BLaER1 (cell line): ENCODE measurements around the gene BAG5.
A peak's percentile ranks its signal among the peaks of the same experiment; 100 is the strongest.

Source experiments
- H3K27ac ChIP-seq: shearing (Covaris generic); formaldehyde crosslinking; 2 replicates; pipeline ENCODE4 v1.8.1; 2022
- H3K27me3 ChIP-seq: shearing (Covaris generic); formaldehyde crosslinking; 2 replicates; pipeline ENCODE4 v1.8.1; 2022
- H3K36me3 ChIP-seq: shearing (Covaris generic); formaldehyde crosslinking; 2 replicates; pipeline ENCODE4 v1.8.1; 2022
- H3K4me1 ChIP-seq: shearing (Covaris generic); formaldehyde crosslinking; 2 replicates; pipeline ENCODE4 v1.8.1; 2022
- H3K4me2 ChIP-seq: shearing (Covaris generic); formaldehyde crosslinking; 2 replicates; pipeline ENCODE4 v1.8.1; 2022
- H3K4me3 ChIP-seq: shearing (Covaris generic); formaldehyde crosslinking; 2 replicates; pipeline ENCODE4 v1.8.1; 2022
- H3K9ac ChIP-seq: shearing (Covaris generic); formaldehyde crosslinking; 2 replicates; pipeline ENCODE4 v1.8.1; 2022
- H3K9me3 ChIP-seq: shearing (Covaris generic); formaldehyde crosslinking; 2 replicates; pipeline ENCODE4 v1.8.1; 2022
- H4K20me1 ChIP-seq: shearing (Covaris generic); formaldehyde crosslinking; 2 replicates; pipeline ENCODE4 v1.8.1; 2022
- Cebpa-rat ChIP-seq: shearing (Covaris generic); IDR thresholded peaks from 2 replicates; pipeline ENCODE4 v1.8.1; 2022

BAG5 gene

DNA sequence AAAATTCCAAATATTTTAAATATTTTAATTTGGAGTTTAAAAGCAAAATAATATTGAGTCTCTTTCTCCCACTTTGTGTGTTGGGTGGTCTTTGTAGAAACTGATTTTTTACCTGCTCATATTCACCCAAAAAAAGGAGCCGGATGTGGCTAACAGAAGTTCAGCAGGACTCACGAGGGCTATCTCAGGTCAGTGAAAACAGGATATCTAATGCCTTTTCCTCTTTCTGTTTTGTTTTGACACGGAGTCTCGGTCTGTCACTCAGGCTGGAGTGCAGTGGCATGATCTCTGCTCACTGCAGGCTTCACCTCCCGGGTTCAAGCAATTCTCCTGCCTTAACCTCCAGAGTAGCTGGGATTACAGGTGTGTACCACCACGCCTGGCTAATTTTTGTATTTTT is 31.1 kb upstream of the BAG5 start:
- Histone ChIP-seq H3K27me3 (no peaks in the 10 kb centered on the region), H3K36me3 (peaks cover 37% of the 10 kb centered on the region), H3K4me2 (no peak overlapping the region), H3K4me1 (peaks cover 29% of the 10 kb centered on the region), H3K4me3 (no peak overlapping the region), H3K9ac (no peak overlapping the region), H4K20me1 (peaks cover 7% of the 10 kb centered on the region), H3K9me3 (no peaks in the 10 kb centered on the region), H3K27ac (no peak overlapping the region)
- TF ChIP-seq Cebpa-rat: no peak

DNA sequence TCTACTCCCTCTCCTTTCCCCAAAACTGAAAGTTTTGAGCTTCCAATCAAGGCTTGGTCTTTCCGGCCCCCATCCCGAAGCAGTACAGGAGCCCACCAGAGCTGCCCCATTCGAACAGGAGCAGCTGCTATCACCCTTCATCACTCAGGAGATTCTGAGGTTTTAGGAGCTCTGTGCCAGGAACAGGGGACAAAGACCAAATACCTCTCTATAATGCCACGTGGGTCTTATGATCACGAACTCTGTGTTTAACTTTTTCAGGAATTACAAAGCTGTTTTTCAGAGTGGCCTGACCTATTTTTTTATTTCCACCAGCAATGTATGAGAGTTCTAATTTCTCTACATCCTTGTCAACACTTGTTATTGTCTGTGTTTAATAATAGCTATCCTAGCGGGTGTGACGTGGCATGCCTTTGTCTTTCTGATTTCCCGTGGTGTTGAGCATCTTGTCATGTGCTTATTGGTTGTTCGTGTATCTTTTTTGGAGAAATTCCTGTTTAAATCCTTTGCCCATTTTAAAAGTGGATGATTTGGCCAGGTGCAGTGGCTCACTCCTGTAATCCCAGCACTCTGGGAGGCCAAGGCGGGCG is 22.0 kb upstream of the BAG5 start:
- TF ChIP-seq Cebpa-rat: no peak
- no peaks in the 10 kb centered on the region for H3K27me3 ChIP-seq
- peaks cover 55% of the 10 kb centered on the region for H3K36me3 ChIP-seq
- H3K4me1 ChIP-seq: no peaks in the 10 kb centered on the region
- H3K4me2 ChIP-seq: no peak overlapping the region
- H4K20me1 ChIP-seq: 0 out of 2 replicates have a peak, but pooled peaks cover 12% of the 10 kb centered on the region
- no peak overlapping the region for H3K9ac ChIP-seq
- no peak overlapping the region for H3K4me3 ChIP-seq
- no peaks in the 10 kb centered on the region for H3K9me3 ChIP-seq
- H3K27ac ChIP-seq: no peak overlapping the region

DNA sequence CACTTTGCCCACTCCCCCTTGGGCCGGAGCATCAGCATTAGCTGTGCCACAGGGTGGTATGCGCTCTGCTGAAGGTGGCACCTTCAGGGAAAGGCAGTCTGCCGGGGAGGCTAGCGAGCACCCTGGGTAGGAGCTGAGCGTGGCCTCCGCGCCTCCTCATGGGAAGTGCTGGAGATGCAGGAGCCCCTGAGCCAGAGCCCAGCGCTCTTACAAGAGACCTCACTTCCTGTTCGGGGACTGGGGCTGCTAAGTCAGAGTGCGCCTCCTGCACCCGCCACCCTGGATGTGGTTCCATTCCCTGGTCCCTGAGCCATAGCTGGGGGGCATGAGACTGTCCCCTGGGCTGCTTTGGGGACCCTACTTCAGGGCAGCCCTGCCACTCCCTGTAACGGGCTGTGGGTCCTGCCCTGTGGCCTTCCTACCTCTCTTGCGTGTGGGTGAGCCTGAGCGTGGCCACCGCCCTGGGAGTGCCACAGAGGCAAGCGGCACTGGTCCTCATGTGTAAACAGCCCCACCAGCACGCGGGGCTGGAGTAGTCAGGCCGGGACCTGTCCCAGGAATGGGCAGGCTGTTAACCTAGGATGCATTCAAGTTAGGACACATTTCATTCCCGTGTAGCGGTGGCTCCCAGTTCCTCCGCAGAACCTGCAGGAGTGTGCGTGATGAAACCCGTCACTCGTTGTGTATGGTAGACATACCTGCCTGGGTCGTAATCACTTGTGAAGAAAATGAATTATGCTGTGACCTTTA is 19.7 kb upstream of the BAG5 start:
- no peaks in the 10 kb centered on the region for H3K4me1 ChIP-seq
- H3K9ac ChIP-seq: no peak overlapping the region
- no peak overlapping the region for H3K4me2 ChIP-seq
- H4K20me1 ChIP-seq: peaks cover 26% of the 10 kb centered on the region
- peaks cover 62% of the 10 kb centered on the region for H3K36me3 ChIP-seq
- H3K27me3 ChIP-seq: no peaks in the 10 kb centered on the region
- no peak for TF ChIP-seq Cebpa-rat
- no peaks in the 10 kb centered on the region for H3K9me3 ChIP-seq
- no peak overlapping the region for H3K27ac ChIP-seq
- H3K4me3 ChIP-seq: no peak overlapping the region

DNA sequence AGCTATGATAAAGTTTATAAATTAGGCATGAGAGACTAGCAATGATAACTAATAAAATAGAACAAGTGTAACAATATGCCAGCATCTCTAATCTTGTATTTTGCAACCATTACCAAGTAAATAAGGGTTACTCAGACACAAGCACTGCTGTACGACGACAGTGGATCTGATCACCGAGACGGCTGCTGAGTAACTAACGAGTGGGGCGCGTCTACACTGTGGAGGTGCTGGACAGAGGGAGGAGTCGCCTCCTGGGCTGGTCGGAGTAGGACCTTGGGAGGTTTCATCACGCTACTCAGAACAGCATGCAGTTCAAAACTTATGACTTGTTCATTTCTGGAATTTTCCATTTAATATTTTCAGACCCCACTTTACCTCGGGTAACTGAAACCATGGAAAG is 18.7 kb upstream of the BAG5 start:
- no peak overlapping the region for H3K9ac ChIP-seq
- H3K27ac ChIP-seq: no peak overlapping the region
- no peak overlapping the region for H3K4me2 ChIP-seq
- no peaks in the 10 kb centered on the region for H3K27me3 ChIP-seq
- H4K20me1 ChIP-seq: peaks cover 35% of the 10 kb centered on the region
- no peaks in the 10 kb centered on the region for H3K9me3 ChIP-seq
- H3K4me1 ChIP-seq: peaks cover 6% of the 10 kb centered on the region; the same call in 1 of the 2 replicates
- H3K4me3 ChIP-seq: no peak overlapping the region
- no peak for TF ChIP-seq Cebpa-rat
- peaks cover 71% of the 10 kb centered on the region for H3K36me3 ChIP-seq

DNA sequence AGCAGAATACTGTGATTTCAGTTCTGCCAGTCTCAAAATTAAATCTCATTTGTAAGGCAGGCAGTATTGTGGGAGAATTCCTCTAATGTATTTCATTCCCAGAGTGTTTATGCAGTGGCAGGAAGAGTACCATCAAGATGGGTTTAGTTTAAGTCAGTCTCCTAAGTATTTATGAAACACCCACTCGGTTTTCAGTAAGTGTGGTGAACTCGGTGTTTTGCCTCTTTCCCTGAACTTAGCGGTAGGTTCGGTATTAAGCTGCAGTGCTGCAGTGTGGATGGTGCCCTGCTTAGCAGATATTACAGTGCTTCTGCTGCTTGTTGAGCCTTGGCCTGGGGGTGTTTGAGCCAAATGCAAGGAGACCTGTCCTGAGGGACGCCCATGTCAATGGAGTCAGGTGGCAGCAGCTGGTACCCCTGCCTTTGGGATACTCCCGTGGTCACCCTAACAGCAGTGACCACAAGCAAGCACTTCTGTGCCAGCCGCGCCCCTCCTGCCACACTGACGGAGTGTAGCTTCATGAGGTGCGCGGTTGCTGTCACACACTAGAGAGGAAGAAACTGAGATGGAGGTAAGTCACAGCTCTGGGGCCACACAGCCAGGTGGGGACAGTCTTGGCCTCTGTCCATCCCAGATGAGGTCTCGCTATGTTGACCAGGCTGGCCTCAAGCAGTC is 16.1 kb upstream of the BAG5 start:
- H3K9ac ChIP-seq: no peak overlapping the region
- H3K36me3 ChIP-seq: peaks cover 83% of the 10 kb centered on the region
- H3K27me3 ChIP-seq: no peaks in the 10 kb centered on the region
- H3K4me2 ChIP-seq: no peak overlapping the region
- TF ChIP-seq Cebpa-rat: no peak
- H3K9me3 ChIP-seq: no peaks in the 10 kb centered on the region
- H4K20me1 ChIP-seq: peaks cover 34% of the 10 kb centered on the region
- H3K4me3 ChIP-seq: no peak overlapping the region
- peaks cover 7% of the 10 kb centered on the region; the same call in 1 of the 2 replicates for H3K4me1 ChIP-seq
- H3K27ac ChIP-seq: no peak overlapping the region

DNA sequence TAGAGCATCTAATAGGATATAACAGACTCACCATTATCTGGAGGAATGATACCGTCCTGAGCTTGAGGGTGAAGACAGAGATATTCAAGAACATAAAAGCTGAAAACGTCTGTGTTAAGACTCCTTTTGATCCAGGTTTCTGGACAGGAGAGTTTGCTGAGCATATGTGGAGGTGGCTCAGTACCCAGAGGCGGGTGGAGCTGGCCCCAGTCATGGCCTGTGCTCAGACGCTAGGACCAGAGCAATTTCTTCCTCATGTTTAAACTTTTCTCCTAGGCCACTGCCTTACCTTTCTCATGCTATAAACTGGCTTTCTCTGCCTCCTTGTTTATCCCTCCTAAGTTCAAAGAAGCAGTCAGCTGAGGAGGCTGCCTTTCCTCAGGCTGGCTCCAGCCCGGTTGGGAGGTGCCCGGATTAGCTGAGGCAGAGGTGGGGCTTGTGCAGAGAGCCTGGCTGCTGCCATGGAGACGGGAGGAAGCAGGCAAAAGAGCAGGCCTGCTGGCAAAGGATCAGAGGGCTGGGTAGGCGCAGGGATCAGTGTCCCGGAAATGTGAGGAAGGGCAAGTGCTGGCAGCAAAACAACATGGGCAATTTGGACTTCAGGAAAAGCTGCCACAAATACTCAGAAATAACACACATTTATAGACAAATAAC is 14.0 kb upstream of the BAG5 start:
- H3K4me2 ChIP-seq: 0 out of 2 replicates have a peak overlapping the region, but pooled peaks have one; percentile 7
- no peak for TF ChIP-seq Cebpa-rat
- H3K27ac ChIP-seq: no peak overlapping the region
- H3K4me3 ChIP-seq: no peak overlapping the region
- no peaks in the 10 kb centered on the region for H3K9me3 ChIP-seq
- peaks cover 7% of the 10 kb centered on the region; the same call in 1 of the 2 replicates for H3K4me1 ChIP-seq
- peaks cover 38% of the 10 kb centered on the region for H4K20me1 ChIP-seq
- H3K36me3 ChIP-seq: peaks cover 88% of the 10 kb centered on the region
- H3K27me3 ChIP-seq: no peaks in the 10 kb centered on the region
- H3K9ac ChIP-seq: 0 out of 2 replicates have a peak overlapping the region, but pooled peaks have one; percentile 7

DNA sequence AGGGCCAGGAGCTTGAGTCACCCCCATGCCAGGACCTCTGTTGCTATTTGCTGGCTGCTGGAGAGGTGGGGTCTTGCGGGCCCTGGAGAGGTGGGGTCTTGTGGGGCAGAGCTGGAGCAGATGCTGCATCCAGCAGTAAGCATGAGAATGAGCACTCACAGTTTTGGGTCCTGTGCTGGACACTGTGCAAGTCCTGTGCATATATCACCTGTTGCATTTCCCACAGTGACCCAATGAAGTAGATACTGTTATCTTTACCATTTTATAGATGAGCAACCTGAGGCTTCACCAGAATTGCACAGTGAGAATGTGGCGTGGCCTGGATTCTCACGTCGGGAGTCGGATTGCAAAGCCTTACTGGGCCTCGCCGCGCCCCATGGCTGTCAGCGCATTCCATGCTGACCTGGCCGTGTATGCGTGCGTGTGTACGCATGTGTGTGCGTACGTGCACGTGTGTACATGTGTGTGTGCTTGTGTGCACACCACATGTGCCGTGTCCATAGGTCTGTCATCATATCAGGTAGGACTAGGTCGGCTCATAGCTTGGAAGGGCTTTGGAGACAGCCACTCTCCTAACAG is 12.3 kb upstream of the BAG5 start:
- Histone ChIP-seq H3K9ac (peak overlapping the region; percentile 24; the same call in 1 of the 2 replicates), H3K27me3 (no peaks in the 10 kb centered on the region), H3K4me1 (peaks cover 17% of the 10 kb centered on the region), H3K4me2 (no peak overlapping the region), H4K20me1 (peaks cover 44% of the 10 kb centered on the region), H3K36me3 (peaks cover 72% of the 10 kb centered on the region), H3K4me3 (no peak overlapping the region), H3K27ac (no peak overlapping the region), H3K9me3 (no peaks in the 10 kb centered on the region)
- no peak for TF ChIP-seq Cebpa-rat

DNA sequence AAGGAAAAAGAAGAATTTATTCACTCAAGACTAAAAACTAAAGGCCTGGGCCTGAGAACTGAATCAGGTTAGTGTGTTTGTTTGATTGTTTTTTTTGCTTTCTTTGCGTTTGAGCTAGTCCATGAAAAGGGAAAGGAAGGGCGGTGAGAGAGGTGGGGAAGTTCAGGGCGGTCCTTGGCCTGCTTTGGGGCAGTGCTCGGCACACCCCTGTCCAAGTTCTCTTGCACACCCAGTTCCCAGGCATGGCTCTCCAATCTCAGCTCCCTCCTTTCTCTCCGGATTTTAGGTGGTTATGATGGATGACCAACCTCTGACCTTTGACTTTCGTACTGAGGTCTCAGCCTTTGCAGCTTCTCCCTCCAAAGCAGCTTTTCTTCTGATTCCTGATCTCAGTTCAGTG is 11.6 kb upstream of the BAG5 start:
- Histone ChIP-seq H3K9me3 (no peaks in the 10 kb centered on the region), H3K4me2 (no peak overlapping the region), H3K36me3 (peaks cover 67% of the 10 kb centered on the region), H3K4me1 (peaks cover 24% of the 10 kb centered on the region), H3K27me3 (no peaks in the 10 kb centered on the region), H3K9ac (peak overlapping the region; percentile 24; the same call in 1 of the 2 replicates), H4K20me1 (peaks cover 49% of the 10 kb centered on the region), H3K4me3 (no peak overlapping the region), H3K27ac (no peak overlapping the region)
- no peak for TF ChIP-seq Cebpa-rat

DNA sequence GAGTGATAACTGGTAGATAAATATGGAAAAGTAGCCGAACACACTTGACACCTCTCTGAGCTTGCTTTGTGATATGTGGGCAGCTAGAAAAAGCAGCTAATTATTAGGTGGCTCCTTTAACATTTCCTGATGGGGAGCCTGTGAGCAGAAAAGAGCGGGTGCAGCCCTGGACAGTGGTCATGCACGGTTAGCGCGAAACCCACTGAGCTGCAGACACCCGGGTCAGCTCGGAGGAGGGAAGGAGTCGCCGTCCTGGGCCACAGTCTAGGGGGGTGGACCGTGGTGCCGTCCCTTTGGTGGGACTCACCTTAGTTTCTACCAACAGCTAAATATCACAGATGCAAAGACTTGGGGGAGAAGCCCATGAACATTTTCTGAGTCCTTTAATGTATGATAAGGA is 7.0 kb upstream of the BAG5 start:
- Histone ChIP-seq H3K4me2 (no peak overlapping the region), H3K4me1 (peaks cover 50% of the 10 kb centered on the region), H3K27me3 (no peaks in the 10 kb centered on the region), H3K36me3 (peaks cover 37% of the 10 kb centered on the region), H4K20me1 (peaks cover 57% of the 10 kb centered on the region), H3K27ac (no peak overlapping the region), H3K4me3 (no peak overlapping the region), H3K9me3 (no peaks in the 10 kb centered on the region), H3K9ac (peak overlapping the region; percentile 45; the same call in 1 of the 2 replicates)
- TF ChIP-seq Cebpa-rat: no peak
